HL-60 (cell line): ENCODE data around the gene GPAT2.
"Not testable (repeated sequence)": the region's sequence is repeated elsewhere in the genome, so short reads cannot be mapped to it uniquely, and the experiment has no call there.

Experiments used
- DNase-seq, 2 experiments: peaks; one replicate each; pipeline ENCODE4 v3.0.0-alpha.2; 2010 to 2020; ENCODE audit warnings: low read depth in 1 of 2, low spot score in 1 of 2
- H3K27ac ChIP-seq: fragments of 250-450 bp; sonication (Bioruptor Pico); replicated peaks from 2 replicates; pipeline ENCODE4 v1.5.1; 2020; ENCODE audit warnings: mild to moderate bottlenecking, moderate library complexity
- H3K27me3 ChIP-seq: fragments of 250-450 bp; sonication (Bioruptor Pico); 2 replicates; pipeline ENCODE4 v1.5.1; 2021; ENCODE audit warnings: mild to moderate bottlenecking, moderate library complexity; ENCODE audit not compliant: insufficient read depth, poor library complexity, severe bottlenecking
- H3K4me3 ChIP-seq: replicated peaks from 2 replicates; pipeline ENCODE4 v1.5.1; 2011; ENCODE audit warnings: mild to moderate bottlenecking, control low read depth, low read length; ENCODE audit not compliant: insufficient read depth
- GABPA ChIP-seq: IDR thresholded peaks from 2 replicates; pipeline ENCODE4 v1.6.1; 2012; ENCODE audit warnings: low read depth
- POLR2AphosphoS5 ChIP-seq: IDR thresholded peaks from 2 replicates; pipeline ENCODE4 v1.6.1; 2012; ENCODE audit warnings: low read depth
- SPI1 ChIP-seq: IDR thresholded peaks from 2 replicates; pipeline ENCODE4 v1.6.1; 2012; ENCODE audit warnings: low read depth, mild to moderate bottlenecking, borderline replicate concordance
- TF ChIP-seq, protein P1 (sequence below): IDR thresholded peaks from 2 replicates; pipeline ENCODE4 v1.6.1; 2012; ENCODE audit warnings: low read depth; ENCODE audit not compliant: insufficient replicate concordance
- TF ChIP-seq, protein P2 (sequence below): IDR thresholded peaks from one replicate; pipeline ENCODE4 v1.5.1; 2011; ENCODE audit warnings: low read length, control low read depth, inconsistent platforms; ENCODE audit not compliant: insufficient read depth

The GPAT2 gene

DNA sequence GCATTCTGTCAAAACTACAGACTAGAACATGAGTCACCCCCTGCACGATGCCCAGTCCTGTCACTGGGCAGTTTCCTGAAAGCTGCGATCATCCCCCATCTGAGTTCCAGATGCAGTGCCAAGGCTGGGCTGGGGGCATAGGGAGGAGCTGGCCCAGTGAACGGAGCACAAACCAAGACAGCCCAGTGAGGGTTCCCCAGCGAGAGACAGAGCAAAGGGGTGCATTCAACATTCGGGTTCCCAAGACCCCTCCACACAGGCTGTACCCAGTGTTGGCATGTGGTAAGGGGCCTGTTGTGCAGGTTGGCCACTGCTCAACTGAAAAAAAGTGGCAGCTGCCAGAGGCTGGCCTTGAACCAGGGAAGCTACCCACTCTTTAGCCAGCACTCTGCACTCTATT lies 35.6 kb upstream of the GPAT2 start:
- DNase-seq, H3K27ac ChIP-seq, H3K27me3 ChIP-seq, H3K4me3 ChIP-seq: not testable (repeated sequence)

DNA sequence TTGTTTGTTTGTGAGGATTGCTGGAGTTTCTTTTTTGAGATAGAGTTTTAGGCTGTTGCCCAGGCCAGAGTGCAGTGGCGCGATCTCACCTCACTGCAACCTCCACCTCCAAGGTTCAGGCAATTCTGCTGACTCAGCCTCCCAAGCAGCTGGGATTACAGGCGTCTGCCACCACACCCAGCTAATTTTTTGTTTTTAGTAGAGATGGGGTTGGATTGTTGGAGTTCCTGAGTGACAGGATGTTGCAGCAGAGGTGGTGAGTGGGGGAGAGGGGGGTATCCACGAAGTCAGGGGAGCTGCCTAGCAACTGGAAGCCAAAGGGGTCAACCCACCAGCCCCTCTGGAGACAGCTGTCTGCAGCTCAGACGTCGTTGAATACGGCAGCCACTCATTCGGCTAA lies 35.2 kb upstream of the GPAT2 start:
- H3K27me3 ChIP-seq, H3K27ac ChIP-seq, H3K4me3 ChIP-seq, DNase-seq: not testable (repeated sequence)

DNA sequence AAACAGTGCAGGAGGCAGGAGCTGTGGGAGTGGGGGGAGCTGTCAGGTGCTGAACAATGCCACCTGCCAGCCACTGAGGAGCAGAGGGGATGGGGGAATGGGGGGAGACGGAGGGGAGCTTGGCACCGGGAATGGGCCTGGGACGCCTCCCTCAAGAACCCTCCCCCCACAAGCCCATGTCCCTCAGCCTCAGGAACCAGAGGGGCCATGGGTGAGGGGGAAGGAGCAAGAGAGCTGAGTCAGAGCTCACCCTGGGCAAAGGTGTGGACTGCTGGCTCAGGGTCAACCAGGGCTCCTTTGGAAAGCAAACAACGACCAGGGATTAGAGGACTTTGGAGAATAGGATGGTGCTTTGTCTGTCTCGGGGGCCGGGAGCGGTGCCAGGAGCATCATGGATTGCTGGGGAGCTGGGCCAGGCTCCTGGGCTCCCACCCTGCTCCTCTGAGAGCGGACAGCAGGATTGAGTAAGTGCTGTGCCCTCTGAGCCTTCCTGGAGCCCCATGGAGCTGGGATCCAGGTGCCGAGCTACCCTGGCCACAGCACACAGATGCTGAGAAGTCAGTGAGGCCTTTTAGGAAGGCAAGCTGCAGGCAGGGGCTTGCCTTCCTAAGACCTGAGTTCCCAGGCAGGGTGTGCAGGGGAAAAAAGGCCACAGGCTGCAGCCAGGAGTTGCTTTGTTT lies 33.3 kb upstream of the GPAT2 start:
- not testable (repeated sequence) for H3K4me3 ChIP-seq, H3K27me3 ChIP-seq, H3K27ac ChIP-seq, DNase-seq

DNA sequence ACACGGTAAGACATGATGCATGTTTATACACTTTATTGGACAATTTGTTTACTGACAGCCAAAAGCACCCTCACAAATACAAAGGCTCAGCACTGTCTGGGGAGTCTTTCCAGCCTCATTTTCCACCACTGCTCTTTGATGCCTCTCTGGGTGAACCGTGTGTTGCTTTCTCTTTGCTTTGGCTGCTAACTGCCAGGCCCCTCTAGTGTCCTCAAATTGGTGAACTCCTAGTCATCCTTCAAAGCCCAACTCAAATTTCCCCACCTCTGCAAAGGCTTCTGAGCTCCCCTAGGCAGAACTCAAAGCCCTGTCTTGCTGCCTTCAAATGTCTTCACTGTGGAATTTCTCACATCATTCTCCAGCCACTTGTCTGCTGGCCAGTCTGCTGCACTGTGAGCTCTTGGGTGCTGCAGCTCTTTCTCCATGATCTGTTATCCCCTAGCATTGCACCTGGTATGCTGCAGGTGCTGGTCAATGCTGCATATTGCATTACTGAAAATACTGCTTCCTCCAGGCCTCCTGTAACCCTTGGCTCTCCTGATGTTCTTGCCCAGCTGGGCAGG lies 32.5 kb upstream of the GPAT2 start:
- H3K27me3 ChIP-seq, H3K4me3 ChIP-seq, DNase-seq, H3K27ac ChIP-seq: not testable (repeated sequence)

DNA sequence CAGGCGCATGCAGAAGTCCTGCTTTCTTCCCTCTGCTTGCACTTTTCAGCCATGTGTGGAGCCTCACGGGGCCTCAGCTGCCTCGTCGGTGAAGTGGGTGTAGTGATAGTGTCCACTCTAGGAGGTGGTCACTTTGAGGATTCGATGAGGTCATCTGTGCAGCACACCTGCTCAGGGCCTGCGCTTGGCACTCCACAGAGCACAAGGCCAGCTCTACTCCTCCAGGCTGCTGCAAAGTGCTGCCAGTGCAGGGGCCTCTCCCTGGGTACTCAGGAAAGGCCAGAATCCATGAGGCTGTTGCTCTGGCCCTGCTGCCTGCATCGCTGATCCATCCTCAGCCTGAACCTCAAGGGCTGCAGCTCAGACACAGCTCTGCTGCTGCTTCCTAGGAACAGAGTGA lies 31.8 kb upstream of the GPAT2 start:
- not testable (repeated sequence) for H3K27ac ChIP-seq, H3K4me3 ChIP-seq, H3K27me3 ChIP-seq, DNase-seq

DNA sequence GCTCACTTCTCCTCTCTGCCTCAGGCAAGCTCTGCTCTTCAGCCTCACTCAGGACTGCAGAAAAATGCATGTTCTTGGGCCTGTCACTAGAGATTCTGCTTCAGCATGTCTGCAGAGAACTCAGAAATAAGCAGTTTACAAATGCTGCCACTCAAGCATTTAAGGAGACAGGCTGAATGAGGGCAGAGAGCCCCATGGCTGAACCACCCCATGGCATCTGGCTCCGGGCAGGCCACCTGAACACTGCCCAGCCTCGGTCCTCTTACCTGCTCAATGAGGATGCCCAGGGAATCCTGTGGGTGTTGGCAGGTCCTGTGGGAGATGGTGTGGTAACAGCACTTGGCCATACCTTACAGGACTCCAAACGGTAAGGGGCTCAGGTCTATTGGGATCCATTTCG lies 31.2 kb upstream of the GPAT2 start:
- H3K4me3 ChIP-seq, H3K27me3 ChIP-seq, H3K27ac ChIP-seq, DNase-seq: not testable (repeated sequence)

DNA sequence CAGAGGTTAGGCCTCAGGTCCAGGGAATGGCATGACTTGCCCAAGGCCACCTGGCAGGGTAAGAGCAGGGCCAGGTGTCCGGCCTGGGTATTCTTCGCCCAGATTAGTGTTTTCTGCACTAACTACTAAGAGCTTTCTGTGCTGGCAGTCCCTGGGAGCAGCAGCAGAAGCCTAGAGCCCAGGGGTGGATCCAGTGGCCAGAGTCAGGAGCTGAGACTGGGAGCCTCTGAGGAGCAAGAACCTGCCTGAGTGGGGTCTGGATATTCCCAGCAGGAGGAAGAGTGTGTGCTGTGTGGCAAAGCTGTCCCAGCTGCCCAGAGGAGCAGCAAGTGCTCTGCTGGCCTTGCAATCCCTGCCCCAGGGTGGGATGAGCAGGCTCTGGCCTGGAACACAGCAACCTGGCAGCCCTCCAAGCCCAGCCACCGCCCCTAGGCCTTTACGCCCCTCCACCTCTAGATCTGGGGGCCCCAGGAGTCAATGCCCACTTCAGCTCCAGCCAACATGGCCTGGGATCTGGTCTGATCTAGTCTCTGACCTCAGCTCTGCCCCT lies 30.7 kb upstream of the GPAT2 start:
- TF ChIP-seq, protein P1, sequence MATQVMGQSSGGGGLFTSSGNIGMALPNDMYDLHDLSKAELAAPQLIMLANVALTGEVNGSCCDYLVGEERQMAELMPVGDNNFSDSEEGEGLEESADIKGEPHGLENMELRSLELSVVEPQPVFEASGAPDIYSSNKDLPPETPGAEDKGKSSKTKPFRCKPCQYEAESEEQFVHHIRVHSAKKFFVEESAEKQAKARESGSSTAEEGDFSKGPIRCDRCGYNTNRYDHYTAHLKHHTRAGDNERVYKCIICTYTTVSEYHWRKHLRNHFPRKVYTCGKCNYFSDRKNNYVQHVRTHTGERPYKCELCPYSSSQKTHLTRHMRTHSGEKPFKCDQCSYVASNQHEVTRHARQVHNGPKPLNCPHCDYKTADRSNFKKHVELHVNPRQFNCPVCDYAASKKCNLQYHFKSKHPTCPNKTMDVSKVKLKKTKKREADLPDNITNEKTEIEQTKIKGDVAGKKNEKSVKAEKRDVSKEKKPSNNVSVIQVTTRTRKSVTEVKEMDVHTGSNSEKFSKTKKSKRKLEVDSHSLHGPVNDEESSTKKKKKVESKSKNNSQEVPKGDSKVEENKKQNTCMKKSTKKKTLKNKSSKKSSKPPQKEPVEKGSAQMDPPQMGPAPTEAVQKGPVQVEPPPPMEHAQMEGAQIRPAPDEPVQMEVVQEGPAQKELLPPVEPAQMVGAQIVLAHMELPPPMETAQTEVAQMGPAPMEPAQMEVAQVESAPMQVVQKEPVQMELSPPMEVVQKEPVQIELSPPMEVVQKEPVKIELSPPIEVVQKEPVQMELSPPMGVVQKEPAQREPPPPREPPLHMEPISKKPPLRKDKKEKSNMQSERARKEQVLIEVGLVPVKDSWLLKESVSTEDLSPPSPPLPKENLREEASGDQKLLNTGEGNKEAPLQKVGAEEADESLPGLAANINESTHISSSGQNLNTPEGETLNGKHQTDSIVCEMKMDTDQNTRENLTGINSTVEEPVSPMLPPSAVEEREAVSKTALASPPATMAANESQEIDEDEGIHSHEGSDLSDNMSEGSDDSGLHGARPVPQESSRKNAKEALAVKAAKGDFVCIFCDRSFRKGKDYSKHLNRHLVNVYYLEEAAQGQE: no peak
- TF ChIP-seq, protein P2, sequence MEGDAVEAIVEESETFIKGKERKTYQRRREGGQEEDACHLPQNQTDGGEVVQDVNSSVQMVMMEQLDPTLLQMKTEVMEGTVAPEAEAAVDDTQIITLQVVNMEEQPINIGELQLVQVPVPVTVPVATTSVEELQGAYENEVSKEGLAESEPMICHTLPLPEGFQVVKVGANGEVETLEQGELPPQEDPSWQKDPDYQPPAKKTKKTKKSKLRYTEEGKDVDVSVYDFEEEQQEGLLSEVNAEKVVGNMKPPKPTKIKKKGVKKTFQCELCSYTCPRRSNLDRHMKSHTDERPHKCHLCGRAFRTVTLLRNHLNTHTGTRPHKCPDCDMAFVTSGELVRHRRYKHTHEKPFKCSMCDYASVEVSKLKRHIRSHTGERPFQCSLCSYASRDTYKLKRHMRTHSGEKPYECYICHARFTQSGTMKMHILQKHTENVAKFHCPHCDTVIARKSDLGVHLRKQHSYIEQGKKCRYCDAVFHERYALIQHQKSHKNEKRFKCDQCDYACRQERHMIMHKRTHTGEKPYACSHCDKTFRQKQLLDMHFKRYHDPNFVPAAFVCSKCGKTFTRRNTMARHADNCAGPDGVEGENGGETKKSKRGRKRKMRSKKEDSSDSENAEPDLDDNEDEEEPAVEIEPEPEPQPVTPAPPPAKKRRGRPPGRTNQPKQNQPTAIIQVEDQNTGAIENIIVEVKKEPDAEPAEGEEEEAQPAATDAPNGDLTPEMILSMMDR: no peak
- TF ChIP-seq SPI1 (no peak), POLR2AphosphoS5 (no peak), GABPA (no peak)
- H3K4me3 ChIP-seq: no peak overlapping the region
- H3K27ac ChIP-seq: no peak overlapping the region
- H3K27me3 ChIP-seq: no peaks in the 10 kb centered on the region
- DNase-seq: no peak

DNA sequence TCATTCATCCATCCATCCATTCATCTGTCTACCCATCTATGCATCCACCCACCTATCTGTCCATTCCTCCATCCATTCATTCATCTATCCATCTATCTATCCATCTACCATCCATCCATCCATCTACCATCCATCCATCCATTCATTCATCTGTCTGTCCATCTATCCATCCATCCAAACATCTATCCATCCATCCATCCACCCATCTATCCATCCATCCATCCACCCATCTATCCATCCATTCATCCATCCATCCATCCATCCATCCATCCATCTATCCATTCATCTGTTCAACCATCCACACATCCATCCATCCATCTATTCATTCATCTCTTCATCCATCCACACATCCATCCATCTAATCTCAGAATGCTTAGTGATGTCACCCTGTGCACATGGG lies 30.0 kb upstream of the GPAT2 start:
- H3K4me3 ChIP-seq, H3K27me3 ChIP-seq, H3K27ac ChIP-seq, DNase-seq: not testable (repeated sequence)

DNA sequence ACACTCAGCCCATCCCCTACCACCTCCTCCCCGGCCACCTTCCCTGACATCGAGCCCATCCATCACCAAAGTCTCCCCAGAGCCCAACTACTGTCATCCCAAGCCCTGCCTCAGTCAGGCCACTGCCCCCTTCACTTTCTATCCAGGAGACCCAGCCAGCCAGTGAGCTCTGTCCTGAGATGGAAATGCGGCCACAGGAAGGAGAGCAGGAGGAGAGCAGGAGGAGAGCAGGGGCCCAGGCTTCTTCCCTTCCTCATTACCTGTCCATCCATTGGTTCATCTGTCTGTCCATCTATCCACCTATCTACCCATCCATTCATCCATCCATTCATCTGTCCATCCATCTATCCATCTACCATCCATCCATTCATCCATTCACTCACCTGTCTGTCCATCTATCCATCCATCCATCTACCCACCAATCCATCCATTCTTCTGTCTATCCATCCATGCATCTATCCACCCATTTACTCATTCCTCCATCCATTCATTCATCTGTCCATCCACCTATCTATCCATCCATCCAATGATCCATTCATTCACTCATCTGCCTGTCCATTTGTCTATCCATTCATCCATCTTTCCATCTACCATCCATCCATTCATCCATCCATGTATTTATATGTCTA lies 29.4 kb upstream of the GPAT2 start:
- H3K27me3 ChIP-seq, H3K4me3 ChIP-seq, H3K27ac ChIP-seq, DNase-seq: not testable (repeated sequence)

DNA sequence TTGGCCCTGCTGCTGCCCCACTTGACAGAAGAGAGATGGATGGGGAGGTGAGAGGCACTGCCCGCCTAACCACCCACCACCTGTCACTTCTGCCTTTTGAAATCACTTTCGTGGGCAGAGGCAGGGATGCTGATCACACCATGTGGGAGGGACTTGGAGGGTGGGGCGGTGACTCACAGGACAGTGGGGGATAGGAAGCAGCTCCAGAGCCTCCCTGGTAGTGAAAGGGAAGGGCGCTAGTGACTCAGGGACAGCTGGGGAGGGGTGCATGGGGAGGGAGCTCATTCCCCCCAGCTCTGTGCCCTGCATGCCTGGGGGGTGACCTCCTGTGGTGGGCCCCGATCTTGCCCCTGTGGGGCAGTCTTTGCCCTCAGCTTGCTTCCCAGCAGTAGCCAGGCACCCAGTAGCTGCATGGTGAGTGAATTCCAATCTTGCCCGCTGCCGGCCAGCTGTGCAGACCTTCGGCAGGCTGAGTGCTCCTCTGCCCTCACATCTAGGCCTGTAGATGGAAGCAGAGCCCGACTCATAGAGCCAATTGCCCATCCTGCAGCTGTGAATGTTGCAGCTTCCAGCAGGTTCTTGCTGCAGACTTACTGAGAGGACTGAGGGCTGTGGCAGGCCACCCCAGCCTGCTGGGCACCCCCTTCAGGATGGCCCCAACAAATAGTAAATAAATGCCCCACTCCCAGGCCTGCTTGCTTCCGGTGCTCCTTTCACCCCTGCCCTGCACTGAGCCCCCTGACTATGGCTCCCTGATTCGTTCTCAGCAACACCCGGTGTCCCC lies 28.6 kb upstream of the GPAT2 start:
- not testable (repeated sequence) for H3K27me3 ChIP-seq, H3K4me3 ChIP-seq
- peak overlapping the region; percentile 24; the same call in 1 of the 2 replicates for H3K27ac ChIP-seq
- peak; percentile 36 to 51 for DNase-seq

DNA sequence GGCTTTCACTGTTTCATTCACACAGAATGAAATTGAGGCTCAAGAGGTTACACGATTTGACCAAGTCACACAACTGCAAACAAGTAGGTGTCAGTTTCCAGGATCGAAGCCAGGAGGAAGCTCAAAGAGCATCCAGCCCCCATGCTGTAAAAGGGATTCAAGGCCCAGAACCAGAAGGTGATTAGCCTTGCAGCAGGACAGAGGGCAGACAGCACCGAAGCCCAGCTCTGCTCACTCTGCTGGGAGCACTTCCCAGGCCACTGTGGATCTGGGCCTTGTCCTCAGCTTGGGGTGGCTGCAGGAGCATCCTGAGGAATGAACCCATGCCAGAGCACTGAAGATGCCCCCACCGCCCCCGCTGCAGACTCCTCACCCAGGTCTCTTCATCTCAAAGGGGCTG lies 27.8 kb upstream of the GPAT2 start:
- H3K4me3 ChIP-seq, H3K27me3 ChIP-seq, H3K27ac ChIP-seq, DNase-seq: not testable (repeated sequence)
